IMR-90 (cell line): Measurements from ENCODE around the gene CSNK1D. TPM values are rescaled to one million over a fixed set of nuclear protein-coding genes. Genes with fewer than 3 reads are reported as not detected.

ENCODE experiments used
- ATAC-seq: fragments of 200-7000 bp; cut with Tn5 transposase; 2 replicates; pipeline ENCODE4 v1.9.1; 2020; ENCODE audit warnings: low read depth, mild to moderate bottlenecking, moderate library complexity
- BruUV-seq: library from RNA; stranded (reverse); fragments of 400-500 nt; replicated peaks from 2 replicates; lab custom pipeline; 2021; lab: Mats Ljungman, UMichigan
- CTCF ChIA-PET: fragments of 300-600 bp; formaldehyde crosslinking; extraction: SDS; loops from one replicate; lab custom pipeline; 2021; ENCODE audit warnings: antibody characterized with exemption; lab: Yijun Ruan, JAX
- POLR2A ChIA-PET: fragments of 300-600 bp; sonication (Branson Sonifier 250); formaldehyde crosslinking; loops from one replicate; lab custom pipeline; 2022; ENCODE audit warnings: antibody characterized with exemption; ENCODE audit not compliant: unreplicated experiment; lab: Charles Lee
- DNase-seq: peaks from one replicate; pipeline ENCODE4 v3.0.0; 2013
- H2AFZ ChIP-seq: replicated peaks from 2 replicates; pipeline ENCODE3; 2013; ENCODE audit warnings: low read length, mild to moderate bottlenecking; ENCODE audit not compliant: poor library complexity
- H2AK5ac ChIP-seq: 2 replicates; pipeline ENCODE4 v1.6.1; 2013; ENCODE audit warnings: low read depth, low read length, inconsistent platforms
- H2AK9ac ChIP-seq: replicated peaks from 2 replicates; pipeline ENCODE3; 2013; ENCODE audit warnings: mild to moderate bottlenecking, low read depth, low read length, moderate library complexity; ENCODE audit not compliant: poor library complexity
- H2BK120ac ChIP-seq: 2 replicates; pipeline ENCODE4 v1.6.1; 2013; ENCODE audit warnings: low read depth, low read length, inconsistent platforms
- H2BK15ac ChIP-seq: 3 replicates; pipeline ENCODE4 v1.6.1; 2013; ENCODE audit warnings: low read depth, low read length, inconsistent platforms
- H2BK20ac ChIP-seq: 2 replicates; pipeline ENCODE4 v1.6.1; 2013; ENCODE audit warnings: low read depth, mild to moderate bottlenecking, inconsistent platforms, low read length, moderate library complexity
- H2BK5ac ChIP-seq: 2 replicates; pipeline ENCODE4 v1.6.1; 2013; ENCODE audit warnings: mild to moderate bottlenecking, low read depth, low read length, inconsistent platforms; ENCODE audit not compliant: poor library complexity, severe bottlenecking
- H3K14ac ChIP-seq: replicated peaks from 2 replicates; pipeline ENCODE4 v1.6.1; 2013; ENCODE audit warnings: low read depth, low read length, inconsistent platforms
- H3K18ac ChIP-seq: 2 replicates; pipeline ENCODE4 v1.6.1; 2013; ENCODE audit warnings: low read depth, low read length, control low read depth
- H3K23ac ChIP-seq: 2 replicates; pipeline ENCODE4 v1.6.1; 2013; ENCODE audit warnings: low read depth, low read length, inconsistent platforms
- H3K27ac ChIP-seq: 2 replicates; pipeline ENCODE4 v1.5.1; 2013; ENCODE audit warnings: mild to moderate bottlenecking, control low read depth, low read length; ENCODE audit not compliant: insufficient read depth
- H3K27me3 ChIP-seq: 2 replicates; pipeline ENCODE4 v1.6.1; 2013; ENCODE audit warnings: low read length; ENCODE audit not compliant: control insufficient read depth, insufficient read depth
- H3K36me3 ChIP-seq: 2 replicates; pipeline ENCODE4 v1.6.1; 2013; ENCODE audit warnings: low read length, mixed read lengths; ENCODE audit not compliant: control insufficient read depth, insufficient read depth
- H3K4ac ChIP-seq: 2 replicates; pipeline ENCODE4 v1.6.1; 2013; ENCODE audit warnings: low read depth, low read length, inconsistent platforms
- H3K4me1 ChIP-seq: 2 replicates; pipeline ENCODE4 v1.6.1; 2013; ENCODE audit warnings: low read length, mixed read lengths; ENCODE audit not compliant: control insufficient read depth, insufficient read depth
- H3K4me2 ChIP-seq: 2 replicates; pipeline ENCODE4 v1.6.1; 2013; ENCODE audit warnings: low read depth, mild to moderate bottlenecking, control low read depth, low read length, moderate library complexity
- H3K4me3 ChIP-seq: 2 replicates; pipeline ENCODE4 v1.5.1; 2013; ENCODE audit warnings: low read depth, mild to moderate bottlenecking, control low read depth, low read length, moderate library complexity; ENCODE audit not compliant: insufficient read depth
- H3K56ac ChIP-seq: 2 replicates; pipeline ENCODE4 v1.6.1; 2013; ENCODE audit warnings: low read length, inconsistent platforms; ENCODE audit not compliant: insufficient read depth; ENCODE audit errors: extremely low read depth
- H3K79me1 ChIP-seq, 2 experiments: 2 replicates each; pipeline ENCODE4 v1.6.1; 2013; ENCODE audit warnings: low read length in 2 of 2, inconsistent platforms in 1 of 2, low read depth in 1 of 2
- H3K9ac ChIP-seq: 2 replicates; pipeline ENCODE4 v1.6.1; 2013; ENCODE audit warnings: low read depth, low read length, control low read depth
- H3K9me1 ChIP-seq: 2 replicates; pipeline ENCODE4 v1.6.1; 2013; ENCODE audit warnings: low read length, inconsistent platforms; ENCODE audit not compliant: insufficient read depth
- H3K9me3 ChIP-seq: 2 replicates; pipeline ENCODE4 v1.6.1; 2013; ENCODE audit warnings: low read length; ENCODE audit not compliant: control insufficient read depth, insufficient read depth
- H4K20me1 ChIP-seq: 2 replicates; pipeline ENCODE4 v1.6.1; 2013; ENCODE audit warnings: low read length, inconsistent platforms; ENCODE audit not compliant: insufficient read depth
- H4K5ac ChIP-seq: 2 replicates; pipeline ENCODE4 v1.6.1; 2013; ENCODE audit warnings: mild to moderate bottlenecking, low read depth, low read length, control low read depth
- H4K8ac ChIP-seq, 2 experiments: 2 replicates each; pipeline ENCODE4 v1.6.1; 2013; ENCODE audit warnings: low read depth in 2 of 2, low read length in 2 of 2, control low read depth in 1 of 2, inconsistent platforms in 1 of 2
- H4K91ac ChIP-seq: 2 replicates; pipeline ENCODE4 v1.6.1; 2013; ENCODE audit warnings: low read depth, low read length, inconsistent platforms; ENCODE audit not compliant: insufficient read depth
- CHD1 ChIP-seq: IDR thresholded peaks from 2 replicates; pipeline ENCODE4 v1.6.1; 2012; ENCODE audit warnings: low read depth, low read length, improper control_type of control experiment
- FOS ChIP-seq: fragments of 150-350 bp; IDR thresholded peaks from 2 replicates; pipeline ENCODE4 v1.6.1; 2016; ENCODE audit warnings: low read depth, low read length
- MXI1 ChIP-seq: IDR thresholded peaks from 2 replicates; pipeline ENCODE4 v1.6.1; 2012; ENCODE audit warnings: low read depth, mild to moderate bottlenecking, low read length, moderate library complexity, borderline replicate concordance
- POLR2A ChIP-seq: IDR thresholded peaks from 2 replicates; pipeline ENCODE4 v1.6.1; 2012; ENCODE audit warnings: mild to moderate bottlenecking, low read depth, low read length
- RAD21 ChIP-seq: IDR thresholded peaks from 2 replicates; pipeline ENCODE4 v1.6.1; 2012; ENCODE audit warnings: low read length, improper control_type of control experiment
- RCOR1 ChIP-seq: IDR thresholded peaks from 2 replicates; pipeline ENCODE4 v1.6.1; 2012; ENCODE audit warnings: mild to moderate bottlenecking, low read length, improper control_type of control experiment; ENCODE audit not compliant: insufficient replicate concordance
- SMC3 ChIP-seq: fragments of 150-350 bp; IDR thresholded peaks from 2 replicates; pipeline ENCODE4 v1.6.1; 2016; ENCODE audit warnings: low read depth, mild to moderate bottlenecking, antibody characterized with exemption, low read length, moderate library complexity
- WGBS, 2 experiments: methylation state at CpG; one replicate each; pipeline versions ENCODE4 v1.1.5 to v1.1.7; 2013; ENCODE audit warnings: missing lambda C conversion rate in 2 of 2; ENCODE audit not compliant: insufficient read length in 1 of 2; ENCODE audit errors: extremely low coverage in 2 of 2; 5-methylcytosine and 5-hydroxymethylcytosine counted together
- dilution Hi-C: fragments of 300-500 bp; cut with HindIII; formaldehyde crosslinking; loops from one replicate; pipeline ENCODE4 v1.14.3; 2018; ENCODE audit warnings: low sequenced_read_pairs; ENCODE audit not compliant: unreplicated experiment
- in situ Hi-C: fragments of 300-500 bp; cut with MboI; formaldehyde crosslinking; loops from 3 replicates; pipeline ENCODE4 v1.14.3; 2019; ENCODE audit warnings: low sequenced_read_pairs, inconsistent platforms, mixed read lengths
- intact Hi-C: fragments of 100-400 bp; cut with micrococcal nuclease; formaldehyde crosslinking; loops from 2 replicates; pipeline ENCODE4 v1.10.0; 2022
- polyA plus RNA-seq, 3 experiments: library from polyadenylated mRNA; depleted of rRNA; stranded (reverse); fragments of >200 nt; gene quantifications; 2 replicates each; pipeline ENCODE4 v1.2.3, GENCODE V29; 2012; ENCODE audit warnings: low replicate concordance in 1 of 3
- total RNA-seq: library from RNA; depleted of rRNA; stranded (reverse); fragments of >200 nt; gene quantifications from 2 replicates; pipeline ENCODE4 v1.2.3, GENCODE V29; 2012
- TF ChIP-seq, protein P1 (sequence below): fragments of 150-350 bp; IDR thresholded peaks from 2 replicates; pipeline ENCODE4 v1.6.1; 2016; ENCODE audit warnings: low read depth, mild to moderate bottlenecking, low read length, moderate library complexity, borderline replicate concordance
- TF ChIP-seq, protein P2 (sequence below): fragments of 150-350 bp; IDR thresholded peaks from 2 replicates; pipeline ENCODE4 v1.6.1; 2017; ENCODE audit warnings: mild to moderate bottlenecking, antibody characterized with exemption, low read length, low read depth
- TF ChIP-seq, protein P3 (sequence below): conservative IDR thresholded peaks from 2 replicates; pipeline ENCODE4 v1.5.1; 2012; ENCODE audit warnings: mild to moderate bottlenecking, low read depth, low read length, improper control_type of control experiment

The CSNK1D gene
- total and polyA plus RNA-seq, 2 of the 4 experiments (the other 2 are of a cell fraction), result 47.1 to 186 TPM

DNA sequence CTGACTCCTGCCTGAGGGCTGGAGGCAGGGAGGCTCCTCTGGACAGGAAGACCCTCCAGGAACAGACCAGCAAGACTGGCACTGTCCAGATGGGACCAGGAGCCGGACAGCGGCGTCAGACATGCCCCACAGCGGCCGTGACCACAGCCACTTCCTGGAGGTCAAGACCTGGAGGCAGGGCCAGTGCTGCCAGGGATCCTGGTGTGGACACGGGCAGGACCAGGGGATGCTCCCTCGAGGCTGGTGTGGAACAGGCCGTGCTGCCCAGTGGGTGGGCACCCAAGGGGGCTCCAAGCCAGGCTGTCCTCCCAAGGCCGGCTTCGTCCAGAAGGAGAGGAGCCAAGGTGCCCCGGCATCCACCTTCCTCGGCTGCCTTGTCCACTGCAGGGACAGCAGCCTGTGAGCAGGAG lies 56.4 kb downstream of the CSNK1D start:
- Histone ChIP-seq H3K4me2 (peak overlapping the region; percentile 27), H3K79me1 (peaks cover 18 to 73% of the 10 kb centered on the region in 2 experiments; a peak in 3 of 4 replicates), H3K56ac (peak overlapping the region; percentile 92), H4K20me1 (no peaks in the 10 kb centered on the region), H3K18ac (peak overlapping the region; percentile 99), H4K5ac (peak overlapping the region; percentile 99), H2AK9ac (peak overlapping the region; percentile 100), H2BK15ac (peak overlapping the region; percentile 100), H3K27ac (peak overlapping the region; percentile 100), H3K9ac (peak overlapping the region; percentile 85), H3K23ac (peak overlapping the region; percentile 100), H3K4me3 (no peak overlapping the region), H4K8ac (peak overlapping the region; percentile 98 to 100), H3K4ac (peak overlapping the region; percentile 100), H2BK5ac (peak overlapping the region; percentile 100), H2BK20ac (peak overlapping the region; percentile 100), H3K4me1 (peaks cover 46% of the 10 kb centered on the region), H3K36me3 (no peaks in the 10 kb centered on the region), H3K27me3 (no peaks in the 10 kb centered on the region), H2AK5ac (peak overlapping the region; percentile 100), H3K9me1 (peaks cover 34% of the 10 kb centered on the region), H2AFZ (peak overlapping the region; percentile 80), H4K91ac (peak overlapping the region; percentile 100), H2BK120ac (peak overlapping the region; percentile 100), H3K9me3 (no peaks in the 10 kb centered on the region), H3K14ac (peak overlapping the region; percentile 100)
- ChIA-PET CTCF (no interaction called here), POLR2A (no interaction called here)
- WGBS, 2 experiments, result 65% methylated on average over 8 of the region's 12 CpGs; no CpG with 5 or more reads in 1 of the 2 experiments
- TF ChIP-seq CHD1, result no peak
- TF ChIP-seq SMC3, result no peak
- no peak for TF ChIP-seq RCOR1
- TF ChIP-seq, protein P1, sequence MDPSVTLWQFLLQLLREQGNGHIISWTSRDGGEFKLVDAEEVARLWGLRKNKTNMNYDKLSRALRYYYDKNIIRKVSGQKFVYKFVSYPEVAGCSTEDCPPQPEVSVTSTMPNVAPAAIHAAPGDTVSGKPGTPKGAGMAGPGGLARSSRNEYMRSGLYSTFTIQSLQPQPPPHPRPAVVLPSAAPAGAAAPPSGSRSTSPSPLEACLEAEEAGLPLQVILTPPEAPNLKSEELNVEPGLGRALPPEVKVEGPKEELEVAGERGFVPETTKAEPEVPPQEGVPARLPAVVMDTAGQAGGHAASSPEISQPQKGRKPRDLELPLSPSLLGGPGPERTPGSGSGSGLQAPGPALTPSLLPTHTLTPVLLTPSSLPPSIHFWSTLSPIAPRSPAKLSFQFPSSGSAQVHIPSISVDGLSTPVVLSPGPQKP, result no peak
- no peak for TF ChIP-seq FOS
- TF ChIP-seq POLR2A, result no peak
- no peak for TF ChIP-seq MXI1
- TF ChIP-seq, protein P2, sequence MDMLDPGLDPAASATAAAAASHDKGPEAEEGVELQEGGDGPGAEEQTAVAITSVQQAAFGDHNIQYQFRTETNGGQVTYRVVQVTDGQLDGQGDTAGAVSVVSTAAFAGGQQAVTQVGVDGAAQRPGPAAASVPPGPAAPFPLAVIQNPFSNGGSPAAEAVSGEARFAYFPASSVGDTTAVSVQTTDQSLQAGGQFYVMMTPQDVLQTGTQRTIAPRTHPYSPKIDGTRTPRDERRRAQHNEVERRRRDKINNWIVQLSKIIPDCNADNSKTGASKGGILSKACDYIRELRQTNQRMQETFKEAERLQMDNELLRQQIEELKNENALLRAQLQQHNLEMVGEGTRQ, result no peak
- TF ChIP-seq, protein P3, sequence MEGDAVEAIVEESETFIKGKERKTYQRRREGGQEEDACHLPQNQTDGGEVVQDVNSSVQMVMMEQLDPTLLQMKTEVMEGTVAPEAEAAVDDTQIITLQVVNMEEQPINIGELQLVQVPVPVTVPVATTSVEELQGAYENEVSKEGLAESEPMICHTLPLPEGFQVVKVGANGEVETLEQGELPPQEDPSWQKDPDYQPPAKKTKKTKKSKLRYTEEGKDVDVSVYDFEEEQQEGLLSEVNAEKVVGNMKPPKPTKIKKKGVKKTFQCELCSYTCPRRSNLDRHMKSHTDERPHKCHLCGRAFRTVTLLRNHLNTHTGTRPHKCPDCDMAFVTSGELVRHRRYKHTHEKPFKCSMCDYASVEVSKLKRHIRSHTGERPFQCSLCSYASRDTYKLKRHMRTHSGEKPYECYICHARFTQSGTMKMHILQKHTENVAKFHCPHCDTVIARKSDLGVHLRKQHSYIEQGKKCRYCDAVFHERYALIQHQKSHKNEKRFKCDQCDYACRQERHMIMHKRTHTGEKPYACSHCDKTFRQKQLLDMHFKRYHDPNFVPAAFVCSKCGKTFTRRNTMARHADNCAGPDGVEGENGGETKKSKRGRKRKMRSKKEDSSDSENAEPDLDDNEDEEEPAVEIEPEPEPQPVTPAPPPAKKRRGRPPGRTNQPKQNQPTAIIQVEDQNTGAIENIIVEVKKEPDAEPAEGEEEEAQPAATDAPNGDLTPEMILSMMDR, result no peak
- TF ChIP-seq RAD21, result no peak
- in situ Hi-C loops, result no loop called here
- DNase-seq, result no peak
- dilution Hi-C loops, result no loop called here
- ATAC-seq, result peak; percentile 1
- intact Hi-C loops, result loop anchor here (2.0 kb wide), 1 partner anchor 14 kb away; no protein-coding TSS in a partner anchor
- no TSS peak for BruUV-seq
